Left lung (tissue), 10 donors: ENCODE measurements around the gene ACYP1. TPM values are rescaled to one million over a fixed set of nuclear protein-coding genes. Genes with fewer than 3 reads are reported as not detected.

Source experiments
- ATAC-seq: fragments of 200-7000 bp; cut with Tn5 transposase; one replicate; pipeline ENCODE4 v1.9.1; 2020; ENCODE audit warnings: moderate library complexity
- DNase-seq, 4 donors: peaks; one replicate each; pipeline ENCODE4 v3.0.0-alpha.2; 2013 to 2020
- H3K27ac ChIP-seq, 2 donors: fragments of 200-600 bp; sonication (generic) in 1 of 2; one replicate each; pipeline versions ENCODE4 v1.5.0 to v1.8.0; 2020 to 2021
- H3K27me3 ChIP-seq, 2 donors: fragments of 200-600 bp; sonication (generic) in 1 of 2; one replicate each; pipeline versions ENCODE4 v1.5.0 to v1.8.0; 2020 to 2021
- H3K36me3 ChIP-seq, 2 donors: fragments of 200-600 bp; sonication (generic) in 1 of 2; one replicate each; pipeline versions ENCODE4 v1.5.0 to v1.8.0; 2020 to 2021
- H3K4me1 ChIP-seq, 2 donors: fragments of 200-600 bp; one replicate each; pipeline ENCODE4 v1.8.0; 2021
- H3K4me3 ChIP-seq, 2 donors: fragments of 200-600 bp; sonication (generic) in 1 of 2; one replicate each; pipeline versions ENCODE4 v1.5.0 to v1.8.0; 2020 to 2021; ENCODE audit warnings: mild to moderate bottlenecking in 1 of 2
- H3K9me3 ChIP-seq, 2 donors: fragments of 200-600 bp; sonication (generic) in 1 of 2; one replicate each; pipeline versions ENCODE4 v1.5.0 to v1.8.0; 2020 to 2021
- intact Hi-C, 2 donors: fragments of 100-400 bp; cut with DNase I; formaldehyde crosslinking; loops; one replicate each; pipeline versions ENCODE4 v1.11.2 to v1.14.2; 2022
- polyA plus RNA-seq, 6 donors: library from polyadenylated mRNA; unstranded; fragments of 120-200 nt; gene quantifications; one replicate each; pipeline ENCODE4 v1.2.1, GENCODE V29; 2013; ENCODE audit not compliant: insufficient read length in 6 of 6
- total RNA-seq, 2 donors: library from RNA; stranded (reverse); fragmentation: NEBNext Ultra II Directional; extraction: Animal tissue kit (Norgen Biotek cat#: 25700); gene quantifications; one replicate each; pipeline ENCODE4 v1.2.1, GENCODE V29; 2021
- TF ChIP-seq, protein P1 (sequence below), 2 donors: fragments of 200-600 bp; sonication (generic) in 1 of 2; IDR thresholded peaks; one replicate each; pipeline versions ENCODE4 v1.5.0 to v1.8.0; 2021; ENCODE audit warnings: antibody characterized with exemption in 2 of 2
- donor health status: DM: no; HTN: yes; CAD: no.
- donor health status: DM: no; HTN: no; CAD: no.

ACYP1 gene
- total and polyA plus RNA-seq, 8 donors = 9.8 to 57.0 (median 49.6) TPM

DNA sequence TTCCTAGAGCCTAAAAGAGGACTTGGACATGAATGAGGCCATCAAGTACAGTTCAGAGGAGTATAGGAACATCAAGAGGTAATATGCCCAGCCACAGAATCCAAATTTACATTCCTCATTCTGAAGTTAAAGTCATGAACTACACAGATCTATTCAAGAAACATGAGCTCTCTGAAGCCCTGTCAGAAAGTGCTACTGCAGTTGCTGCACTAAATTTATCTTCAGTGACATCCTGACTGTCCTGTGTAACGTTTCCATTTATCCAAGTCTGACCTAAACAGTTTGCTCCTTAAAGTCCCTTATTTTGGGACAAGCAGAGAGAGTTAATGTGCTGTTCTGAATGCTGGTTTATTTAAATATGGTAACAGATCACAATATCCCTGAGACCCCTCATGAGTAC is 34.9 kb upstream of the ACYP1 start:
- H3K9me3 ChIP-seq = no peaks in the 10 kb centered on the region
- H3K36me3 ChIP-seq = peaks cover 0 to 100% of the 10 kb centered on the region in 2 donors
- intact Hi-C loops = no loop called here
- H3K27ac ChIP-seq = no peak overlapping the region
- DNase-seq (no peak), ATAC-seq (no peak)
- no peak overlapping the region for H3K4me3 ChIP-seq
- no peaks in the 10 kb centered on the region for H3K4me1 ChIP-seq
- no peaks in the 10 kb centered on the region for H3K27me3 ChIP-seq
- TF ChIP-seq, protein P1, sequence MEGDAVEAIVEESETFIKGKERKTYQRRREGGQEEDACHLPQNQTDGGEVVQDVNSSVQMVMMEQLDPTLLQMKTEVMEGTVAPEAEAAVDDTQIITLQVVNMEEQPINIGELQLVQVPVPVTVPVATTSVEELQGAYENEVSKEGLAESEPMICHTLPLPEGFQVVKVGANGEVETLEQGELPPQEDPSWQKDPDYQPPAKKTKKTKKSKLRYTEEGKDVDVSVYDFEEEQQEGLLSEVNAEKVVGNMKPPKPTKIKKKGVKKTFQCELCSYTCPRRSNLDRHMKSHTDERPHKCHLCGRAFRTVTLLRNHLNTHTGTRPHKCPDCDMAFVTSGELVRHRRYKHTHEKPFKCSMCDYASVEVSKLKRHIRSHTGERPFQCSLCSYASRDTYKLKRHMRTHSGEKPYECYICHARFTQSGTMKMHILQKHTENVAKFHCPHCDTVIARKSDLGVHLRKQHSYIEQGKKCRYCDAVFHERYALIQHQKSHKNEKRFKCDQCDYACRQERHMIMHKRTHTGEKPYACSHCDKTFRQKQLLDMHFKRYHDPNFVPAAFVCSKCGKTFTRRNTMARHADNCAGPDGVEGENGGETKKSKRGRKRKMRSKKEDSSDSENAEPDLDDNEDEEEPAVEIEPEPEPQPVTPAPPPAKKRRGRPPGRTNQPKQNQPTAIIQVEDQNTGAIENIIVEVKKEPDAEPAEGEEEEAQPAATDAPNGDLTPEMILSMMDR (IDR thresholded peaks at IDR 0.05) = no peak

DNA sequence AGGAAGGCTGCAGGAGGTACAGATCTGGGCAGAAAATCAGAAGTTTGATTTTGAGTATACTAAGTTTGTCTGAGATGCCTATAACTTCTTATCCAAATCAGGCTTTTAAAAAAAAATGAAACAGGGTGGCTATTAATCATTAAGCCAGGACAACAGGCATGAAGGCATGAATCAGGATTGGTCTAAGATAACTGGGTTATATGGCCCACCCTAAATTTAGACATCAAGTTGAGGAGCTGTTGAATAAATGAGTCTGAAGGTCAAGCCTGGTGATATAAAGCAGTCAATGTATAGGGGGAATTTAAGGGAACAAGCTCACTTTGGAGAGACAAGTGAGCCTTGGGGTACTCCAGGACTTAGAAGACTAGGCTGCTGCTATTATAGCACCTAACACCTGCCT is 34.4 kb upstream of the ACYP1 start:
- H3K4me3 ChIP-seq = no peak overlapping the region
- TF ChIP-seq, protein P1 (IDR thresholded peaks at IDR 0.05) = no peak
- no peak overlapping the region for H3K27ac ChIP-seq
- H3K9me3 ChIP-seq = no peaks in the 10 kb centered on the region
- peaks cover 0 to 100% of the 10 kb centered on the region in 2 donors for H3K36me3 ChIP-seq
- intact Hi-C loops = no loop called here
- no peaks in the 10 kb centered on the region for H3K4me1 ChIP-seq
- no peak for DNase-seq
- H3K27me3 ChIP-seq = no peaks in the 10 kb centered on the region
- no peak for ATAC-seq

DNA sequence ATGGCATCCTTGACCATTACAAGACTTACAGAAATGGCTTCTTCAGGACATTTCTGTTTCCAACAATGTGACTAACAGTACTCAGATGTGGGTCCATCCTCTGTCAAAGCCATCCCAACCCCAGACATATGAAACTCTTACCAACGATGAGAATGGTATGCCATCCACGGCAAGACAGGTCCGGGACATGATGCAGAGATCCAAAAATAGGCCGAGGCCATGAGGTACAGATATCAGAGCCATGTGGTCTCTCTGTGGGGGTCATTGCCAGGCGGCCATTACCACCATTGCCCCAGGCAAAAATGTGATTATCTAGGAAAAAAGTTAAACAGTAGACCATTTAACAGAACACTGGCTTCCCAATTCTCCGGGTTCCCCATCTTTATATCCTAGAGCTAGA is 33.1 kb upstream of the ACYP1 start:
- Histone ChIP-seq H3K27me3 (no peaks in the 10 kb centered on the region), H3K4me1 (no peaks in the 10 kb centered on the region), H3K9me3 (no peaks in the 10 kb centered on the region), H3K36me3 (peaks cover 0 to 100% of the 10 kb centered on the region in 2 donors), H3K27ac (no peak overlapping the region), H3K4me3 (no peak overlapping the region)
- DNase-seq (no peak), ATAC-seq (no peak)
- TF ChIP-seq, protein P1 (IDR thresholded peaks at IDR 0.05) = no peak
- intact Hi-C loops = no loop called here

DNA sequence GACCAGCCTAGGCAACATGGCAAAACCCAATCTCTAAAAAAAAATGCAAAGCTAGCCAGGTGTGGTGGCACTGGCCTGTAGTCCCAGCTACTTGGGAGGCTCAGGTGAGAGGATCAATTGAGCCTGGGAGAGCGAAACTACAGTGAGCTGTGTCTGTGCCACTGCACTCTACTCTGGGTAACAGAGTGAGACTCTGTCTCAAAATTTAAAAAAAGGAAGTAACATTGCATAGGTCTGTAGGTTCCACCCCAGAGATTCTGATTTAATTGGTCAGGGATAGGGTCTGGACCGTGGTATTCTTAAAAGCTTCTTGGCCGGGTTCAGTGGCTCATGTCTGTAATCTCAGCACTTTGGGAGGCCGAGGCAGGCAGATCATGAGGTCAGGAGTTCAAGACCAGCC is 31.9 kb upstream of the ACYP1 start:
- no peak for ATAC-seq
- no peaks in the 10 kb centered on the region for H3K4me1 ChIP-seq
- DNase-seq = no peak
- intact Hi-C loops = no loop called here
- no peaks in the 10 kb centered on the region for H3K27me3 ChIP-seq
- no peaks in the 10 kb centered on the region for H3K9me3 ChIP-seq
- no peak overlapping the region for H3K27ac ChIP-seq
- TF ChIP-seq, protein P1 (IDR thresholded peaks at IDR 0.05) = no peak
- H3K36me3 ChIP-seq = peaks cover 0 to 100% of the 10 kb centered on the region in 2 donors
- no peak overlapping the region for H3K4me3 ChIP-seq

DNA sequence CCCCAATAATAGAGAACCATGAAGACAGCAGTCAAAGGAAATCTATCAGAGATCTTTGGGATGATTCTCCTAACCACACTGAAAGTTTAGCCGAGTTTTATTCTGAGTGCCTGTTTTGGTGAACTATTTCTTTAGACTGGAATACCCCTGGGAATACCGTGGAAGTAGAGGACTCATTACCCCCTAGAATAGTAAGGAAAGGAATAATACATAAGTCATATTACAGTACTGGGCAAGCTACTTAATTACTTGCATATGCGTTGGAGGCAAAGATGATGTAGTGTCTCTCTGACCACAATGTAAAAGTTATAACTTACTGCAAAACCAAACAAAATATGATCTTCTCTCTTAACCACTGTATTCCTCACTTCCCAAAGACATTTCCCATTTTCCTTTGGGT is 31.1 kb upstream of the ACYP1 start:
- TF ChIP-seq, protein P1 (IDR thresholded peaks at IDR 0.05) = no peak
- DNase-seq (no peak), ATAC-seq (no peak)
- intact Hi-C loops = no loop called here
- Histone ChIP-seq H3K27ac (no peak overlapping the region), H3K9me3 (no peaks in the 10 kb centered on the region), H3K36me3 (peaks cover 0 to 100% of the 10 kb centered on the region in 2 donors), H3K4me3 (no peak overlapping the region), H3K27me3 (no peaks in the 10 kb centered on the region), H3K4me1 (no peaks in the 10 kb centered on the region)
